Left forelimb (tissue), 1 donor: ENCODE results near the gene UPF3A.
"Not testable (repeated sequence)": the region's sequence is repeated elsewhere in the genome, so short reads cannot be mapped to it uniquely, and the experiment has no call there.

Source experiments
- DNase-seq: peaks from one replicate; pipeline ENCODE4 v3.0.0-alpha.2; 2018; ENCODE audit warnings: low spot score

Gene UPF3A

GRCh38 chr13:114336457-114336856 is 55.1 kb downstream of the UPF3A start:
- not testable (repeated sequence) for DNase-seq

- DNase-seq: no peak
Measured at GRCh38 chr13:114338959-114339358, 57.6 kb downstream of the UPF3A start.

- no peak for DNase-seq
Measured at GRCh38 chr13:114339857-114340534, 58.6 kb downstream of the UPF3A start.

- no peak for DNase-seq
Measured at GRCh38 chr13:114341003-114341777, 59.8 kb downstream of the UPF3A start.

GRCh38 chr13:114347256-114347655 is 65.9 kb downstream of the UPF3A start:
- DNase-seq: not testable (repeated sequence)

- DNase-seq: not testable (repeated sequence)
Measured at GRCh38 chr13:114352763-114353162, 71.4 kb downstream of the UPF3A start.

- DNase-seq: not testable (repeated sequence)
Measured at GRCh38 chr13:114353382-114353781, 72.0 kb downstream of the UPF3A start.
